Esophagus muscularis mucosa (tissue), 4 donors: ENCODE measurements around the gene PNCK. TPM values are rescaled to one million over a fixed set of nuclear protein-coding genes. Genes with fewer than 3 reads are reported as not detected.
A peak's percentile ranks its signal among the peaks of the same experiment; 100 is the strongest.
"Not testable (repeated sequence)": the region's sequence is repeated elsewhere in the genome, so short reads cannot be mapped to it uniquely, and the experiment has no call there.

ENCODE experiments used
- DNase-seq: peaks from one replicate; pipeline ENCODE4 v3.0.0-alpha.2; 2017; ENCODE audit errors: extremely low spot score
- H3K27ac ChIP-seq, 4 donors: fragments of 200-600 bp; sonication (generic); replicated peaks in 1 of 4; 1 replicate in 3 of 4; 2 replicates in 1 of 4; pipeline ENCODE4 v1.5.1; 2016 to 2019; ENCODE audit warnings: mild to moderate bottlenecking in 1 of 4
- H3K27me3 ChIP-seq, 4 donors: fragments of 200-600 bp; sonication (generic); one replicate each; pipeline versions ENCODE4 v1.5.1 to v1.6.0; 2016 to 2019
- H3K36me3 ChIP-seq, 4 donors: fragments of 200-600 bp; sonication (generic); one replicate each; pipeline ENCODE4 v1.5.1; 2016 to 2019
- H3K4me1 ChIP-seq, 4 donors: fragments of 200-600 bp; sonication (generic); one replicate each; pipeline ENCODE4 v1.5.1; 2016 to 2019
- H3K4me3 ChIP-seq, 4 donors: fragments of 200-600 bp; sonication (generic); 1 replicate in 2 of 4; 2 replicates in 2 of 4; pipeline ENCODE4 v1.5.1; 2016 to 2019; ENCODE audit warnings: mild to moderate bottlenecking in 4 of 4, moderate library complexity in 1 of 4
- H3K9me3 ChIP-seq, 4 donors: fragments of 200-600 bp; sonication (generic); 1 replicate in 3 of 4; 2 replicates in 1 of 4; pipeline ENCODE4 v1.5.1; 2016 to 2019
- EP300 ChIP-seq: sonication (generic); formaldehyde crosslinking; IDR thresholded peaks from one replicate; pipeline ENCODE4 v1.6.1; 2017; ENCODE audit warnings: antibody characterized with exemption
- POLR2A ChIP-seq: fragments of 450-650 bp; IDR thresholded peaks from one replicate; pipeline ENCODE4 v1.6.1; 2017; ENCODE audit warnings: antibody characterized with exemption, moderate library complexity, mild to moderate bottlenecking, low read depth
- POLR2AphosphoS5 ChIP-seq, 2 donors: sonication (generic); formaldehyde crosslinking; IDR thresholded peaks; one replicate each; pipeline ENCODE4 v1.6.1; 2017; ENCODE audit warnings: antibody characterized with exemption in 2 of 2
- WGBS: methylation state at CpG from one replicate; pipeline ENCODE4 v1.1.5; 2018; 5-methylcytosine and 5-hydroxymethylcytosine counted together
- intact Hi-C: fragments of 100-400 bp; cut with DNase I; formaldehyde crosslinking; loops from one replicate; pipeline ENCODE4 v1.15.1; 2023
- total RNA-seq, 4 donors: library from RNA; depleted of rRNA; stranded (reverse); fragments of >200 nt; gene quantifications; one replicate each; pipeline versions ENCODE4 v1.1.0 to v1.2.1, GENCODE V29; 2016
- TF ChIP-seq, protein P1 (sequence below), 3 experiments: fragments of 200-600 bp in 2 of 3; fragments of 450-650 bp in 1 of 3; sonication (generic) in 2 of 3; IDR thresholded peaks; one replicate each; pipeline ENCODE4 v1.5.1; 2017 to 2019; ENCODE audit warnings: antibody characterized with exemption in 3 of 3, mild to moderate bottlenecking in 2 of 3, moderate library complexity in 1 of 3

Gene PNCK
- total RNA-seq, 4 donors from 2014 or later = 20.5 to 67.8 (median 26.0) TPM

DNA sequence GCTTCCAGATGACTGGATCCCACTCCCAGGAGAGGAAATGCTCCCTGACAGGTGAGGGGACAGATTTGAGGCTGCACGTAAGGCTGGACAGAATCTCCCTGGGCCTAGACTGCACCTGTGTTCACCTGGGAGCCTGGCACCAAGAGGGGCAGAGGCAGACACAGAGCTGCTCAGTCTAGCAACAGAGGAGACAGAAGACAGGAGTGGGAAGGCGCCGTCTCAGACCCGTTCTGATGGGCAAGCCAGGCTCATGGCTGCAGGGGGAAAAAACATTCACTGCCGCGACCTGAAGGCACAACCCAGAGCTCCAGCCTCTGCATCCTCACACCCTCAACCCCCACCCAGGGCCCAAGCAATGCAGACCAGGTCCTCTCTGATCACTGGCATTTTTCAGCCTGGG lies 33.8 kb upstream of the PNCK start:
- no peak for TF ChIP-seq EP300
- no peak for TF ChIP-seq POLR2A
- no peak for TF ChIP-seq POLR2AphosphoS5 (IDR thresholded peaks at IDR 0.05)
- TF ChIP-seq, protein P1, sequence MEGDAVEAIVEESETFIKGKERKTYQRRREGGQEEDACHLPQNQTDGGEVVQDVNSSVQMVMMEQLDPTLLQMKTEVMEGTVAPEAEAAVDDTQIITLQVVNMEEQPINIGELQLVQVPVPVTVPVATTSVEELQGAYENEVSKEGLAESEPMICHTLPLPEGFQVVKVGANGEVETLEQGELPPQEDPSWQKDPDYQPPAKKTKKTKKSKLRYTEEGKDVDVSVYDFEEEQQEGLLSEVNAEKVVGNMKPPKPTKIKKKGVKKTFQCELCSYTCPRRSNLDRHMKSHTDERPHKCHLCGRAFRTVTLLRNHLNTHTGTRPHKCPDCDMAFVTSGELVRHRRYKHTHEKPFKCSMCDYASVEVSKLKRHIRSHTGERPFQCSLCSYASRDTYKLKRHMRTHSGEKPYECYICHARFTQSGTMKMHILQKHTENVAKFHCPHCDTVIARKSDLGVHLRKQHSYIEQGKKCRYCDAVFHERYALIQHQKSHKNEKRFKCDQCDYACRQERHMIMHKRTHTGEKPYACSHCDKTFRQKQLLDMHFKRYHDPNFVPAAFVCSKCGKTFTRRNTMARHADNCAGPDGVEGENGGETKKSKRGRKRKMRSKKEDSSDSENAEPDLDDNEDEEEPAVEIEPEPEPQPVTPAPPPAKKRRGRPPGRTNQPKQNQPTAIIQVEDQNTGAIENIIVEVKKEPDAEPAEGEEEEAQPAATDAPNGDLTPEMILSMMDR (IDR thresholded peaks at IDR 0.05) = no peak
- intact Hi-C loops = no loop called here
- Histone ChIP-seq H3K36me3 (peaks cover 0 to 34% (median 19%) of the 10 kb centered on the region in 4 donors), H3K9me3 (no peaks in the 10 kb centered on the region), H3K27ac (no peak overlapping the region), H3K4me1 (peaks cover 8 to 47% (median 39%) of the 10 kb centered on the region in 4 donors), H3K4me3 (no peak overlapping the region), H3K27me3 (no peaks in the 10 kb centered on the region)
- no peak for DNase-seq
- WGBS = 92% methylated on average over 6 of the region's 6 CpGs

DNA sequence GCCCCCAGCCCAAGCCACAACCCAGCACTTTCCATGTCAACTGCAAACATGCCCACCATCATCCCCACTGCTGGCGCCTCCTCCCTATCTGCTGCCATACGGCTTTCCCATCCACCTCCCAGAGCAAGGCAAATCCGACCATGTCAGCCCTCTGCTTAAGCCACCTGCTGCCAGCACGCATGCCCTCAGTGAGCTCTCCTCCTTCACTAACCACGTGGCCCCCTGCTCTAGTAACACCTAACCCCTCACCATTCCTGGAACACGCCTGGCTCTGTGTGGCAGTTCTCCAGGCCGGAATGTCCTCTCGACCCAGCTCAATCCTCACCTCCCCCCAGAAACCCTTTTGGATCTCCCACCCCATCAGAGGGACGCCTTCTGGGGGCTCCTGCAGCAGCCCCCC lies 33.2 kb upstream of the PNCK start:
- no peaks in the 10 kb centered on the region for H3K9me3 ChIP-seq
- H3K27me3 ChIP-seq = no peaks in the 10 kb centered on the region
- H3K4me1 ChIP-seq = peaks cover 8 to 51% (median 43%) of the 10 kb centered on the region in 4 donors
- intact Hi-C loops = no loop called here
- WGBS = 80% methylated on average over 9 of the region's 9 CpGs
- H3K36me3 ChIP-seq = peaks cover 0 to 40% (median 24%) of the 10 kb centered on the region in 4 donors
- no peak overlapping the region for H3K4me3 ChIP-seq
- no peak overlapping the region for H3K27ac ChIP-seq
- DNase-seq = no peak
- TF ChIP-seq EP300 (no peak), POLR2AphosphoS5 (IDR thresholded peaks at IDR 0.05) (no peak), POLR2A (no peak)
- TF ChIP-seq, protein P1 (IDR thresholded peaks at IDR 0.05) = no peak

DNA sequence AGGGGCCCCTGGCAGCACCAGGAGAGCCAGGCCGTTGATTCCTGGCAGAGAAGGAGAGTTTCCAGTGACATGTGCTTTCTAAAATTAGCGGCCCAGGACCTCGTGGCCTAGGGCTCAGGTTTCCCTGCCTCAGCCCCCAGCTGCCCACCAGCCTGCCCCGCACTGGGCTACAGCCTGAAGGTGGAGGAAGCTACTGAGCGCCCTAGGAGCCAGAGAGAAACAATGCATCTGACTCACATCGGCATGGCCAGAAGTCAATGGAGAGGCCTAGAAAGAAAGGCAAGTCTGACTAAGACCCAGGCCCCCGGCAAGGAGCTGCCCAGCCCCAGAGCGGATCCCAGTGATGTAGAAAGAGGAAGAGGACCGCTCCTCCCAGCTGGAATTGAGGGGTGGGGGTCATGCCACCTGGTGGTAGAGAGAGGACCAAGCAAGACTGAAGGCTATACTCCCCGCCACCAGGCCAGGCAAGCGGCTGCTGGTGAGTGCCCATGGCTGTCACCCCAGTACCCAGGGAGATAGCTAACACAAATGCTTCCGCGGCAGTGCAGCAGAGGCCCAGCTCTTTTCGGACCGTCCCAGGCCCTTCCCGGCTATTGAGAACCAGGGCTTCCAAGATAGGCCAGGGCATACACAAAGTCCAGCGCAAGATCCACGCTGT lies 31.9 kb upstream of the PNCK start:
- peaks cover 8 to 52% (median 43%) of the 10 kb centered on the region in 4 donors for H3K4me1 ChIP-seq
- DNase-seq, intact Hi-C loops, H3K4me3 ChIP-seq, H3K9me3 ChIP-seq, H3K27me3 ChIP-seq: not testable (repeated sequence)
- peaks cover 0 to 51% (median 34%) of the 10 kb centered on the region in 4 donors for H3K36me3 ChIP-seq
- 88% methylated on average over 13 of the region's 18 CpGs for WGBS
- H3K27ac ChIP-seq = peak overlapping the region; percentile 42 to 70 (median 64)
- TF ChIP-seq, protein P1 (IDR thresholded peaks at IDR 0.05) = peak in 1 of 3 experiments; percentile 8

DNA sequence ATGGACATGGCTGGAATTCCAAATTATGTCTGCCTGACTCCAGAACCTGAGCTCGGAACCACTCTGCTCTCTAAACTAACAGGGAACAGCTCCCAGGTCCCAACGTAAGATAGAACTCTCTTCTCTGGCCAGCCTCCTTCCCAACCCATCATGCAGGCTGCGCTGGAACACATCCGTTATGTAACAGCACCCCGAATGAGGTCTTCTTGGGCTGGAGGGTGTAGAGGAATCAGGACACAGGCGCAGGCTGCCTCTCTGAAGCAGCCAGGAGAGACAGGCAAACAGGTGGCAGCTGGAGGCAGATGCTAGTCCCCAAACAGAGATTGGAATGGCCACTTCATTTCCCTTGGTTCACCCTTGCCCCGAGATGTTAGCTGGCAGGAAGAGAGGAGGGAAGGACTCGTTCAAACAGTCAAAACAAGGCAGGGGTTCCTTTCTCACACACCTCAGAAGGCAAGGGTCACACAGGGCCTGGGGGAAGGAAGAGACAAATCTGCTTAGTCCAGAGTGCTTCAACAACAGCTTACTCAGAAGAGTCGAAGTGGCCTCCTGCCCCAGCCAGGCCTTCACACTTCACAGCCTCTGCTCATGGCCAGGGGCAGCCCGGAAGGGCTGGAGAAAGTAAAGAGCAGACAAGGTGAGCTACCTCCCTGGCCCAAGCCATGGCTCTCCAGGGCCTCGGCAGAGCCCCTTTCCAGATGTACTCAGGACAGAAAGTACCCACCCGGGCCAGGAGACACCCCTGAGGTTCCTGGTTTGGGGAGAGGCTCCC lies 31.2 kb upstream of the PNCK start:
- Histone ChIP-seq H3K36me3 (peaks cover 0 to 45% (median 34%) of the 10 kb centered on the region in 4 donors), H3K27ac (peak overlapping the region; percentile 42 to 70 (median 64)), H3K4me1 (peaks cover 8 to 59% (median 45%) of the 10 kb centered on the region in 4 donors)
- DNase-seq, H3K4me3 ChIP-seq, H3K9me3 ChIP-seq, H3K27me3 ChIP-seq, intact Hi-C loops: not testable (repeated sequence)
- WGBS = 73% methylated on average over 8 of the region's 12 CpGs

DNA sequence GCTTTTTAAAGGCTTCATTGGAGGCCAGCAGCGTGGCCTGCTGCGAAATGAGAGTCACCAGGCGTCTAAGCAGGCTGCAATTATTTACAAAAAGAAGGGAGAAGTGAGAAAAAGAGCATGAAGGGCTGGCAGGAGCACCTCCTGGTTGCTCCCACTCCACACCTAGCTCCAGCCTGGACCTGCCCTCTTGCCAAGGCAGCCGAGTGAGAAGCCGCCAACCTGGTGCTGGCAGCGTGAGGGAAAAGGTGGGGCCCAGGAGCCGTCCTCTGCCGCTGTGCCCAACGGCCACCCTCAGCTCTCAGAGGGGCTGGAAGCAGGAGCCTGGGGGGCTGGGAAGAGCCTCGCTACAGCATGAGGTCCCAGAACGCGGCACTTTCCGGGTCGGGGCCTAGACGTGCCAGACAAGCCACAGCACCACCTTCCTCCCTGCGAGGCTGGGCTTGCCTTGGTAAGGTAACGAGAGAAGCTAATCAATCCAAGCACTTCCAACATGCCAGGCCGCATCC lies 30.5 kb upstream of the PNCK start:
- no peak for DNase-seq
- H3K27me3 ChIP-seq = no peaks in the 10 kb centered on the region
- H3K36me3 ChIP-seq = peaks cover 0 to 38% (median 29%) of the 10 kb centered on the region in 4 donors
- 85% methylated on average over 11 of the region's 18 CpGs for WGBS
- H3K27ac ChIP-seq = peak overlapping the region; percentile 34 to 70 (median 60)
- TF ChIP-seq EP300 = no peak
- intact Hi-C loops = no loop called here
- no peak overlapping the region for H3K4me3 ChIP-seq
- H3K9me3 ChIP-seq = no peaks in the 10 kb centered on the region
- H3K4me1 ChIP-seq = peaks cover 8 to 67% (median 48%) of the 10 kb centered on the region in 4 donors
